Breast epithelium (tissue), 4 donors: Measurements from ENCODE around the gene SH2D2A. TPM values are rescaled to one million over a fixed set of nuclear protein-coding genes. Genes with fewer than 3 reads are reported as not detected.

ENCODE experiments used
- DNase-seq, 2 donors: peaks; one replicate each; pipeline ENCODE4 v3.0.0-alpha.2; 2019; ENCODE audit warnings: low spot score in 2 of 2
- H3K27ac ChIP-seq, 2 donors: fragments of 200-600 bp; sonication (generic) in 1 of 2; one replicate each; pipeline ENCODE4 v1.5.1; 2016 to 2019; ENCODE audit warnings: mild to moderate bottlenecking in 1 of 2
- H3K27me3 ChIP-seq, 2 donors: fragments of 200-600 bp; sonication (generic) in 1 of 2; one replicate each; pipeline versions ENCODE4 v1.5.1 to v1.6.0; 2017 to 2019; ENCODE audit warnings: control low read depth in 1 of 2, mild to moderate bottlenecking in 1 of 2
- H3K36me3 ChIP-seq: fragments of 200-600 bp; one replicate; pipeline ENCODE4 v1.5.1; 2019
- H3K4me1 ChIP-seq, 2 donors: fragments of 200-600 bp; sonication (generic); one replicate each; pipeline ENCODE4 v1.5.1; 2016 to 2019; ENCODE audit warnings: control low read depth in 1 of 2
- H3K4me3 ChIP-seq, 3 donors: fragments of 200-600 bp; sonication (generic); 1 replicate in 2 of 3; 2 replicates in 1 of 3; pipeline ENCODE4 v1.5.1; 2016 to 2019; ENCODE audit warnings: mild to moderate bottlenecking in 3 of 3, moderate library complexity in 2 of 3
- H3K9me3 ChIP-seq, 2 donors: fragments of 200-600 bp; sonication (generic) in 1 of 2; one replicate each; pipeline ENCODE4 v1.5.1; 2016 to 2019; ENCODE audit warnings: control low read depth in 1 of 2
- CTCF ChIP-seq, 3 donors: fragments of 450-650 bp; IDR thresholded peaks; one replicate each; pipeline ENCODE4 v1.5.1; 2016 to 2017; ENCODE audit warnings: antibody characterized with exemption in 3 of 3, mild to moderate bottlenecking in 3 of 3, moderate library complexity in 3 of 3
- POLR2A ChIP-seq: fragments of 450-650 bp; IDR thresholded peaks from one replicate; pipeline ENCODE4 v1.6.1; 2016; ENCODE audit warnings: antibody characterized with exemption, mild to moderate bottlenecking, moderate library complexity
- POLR2AphosphoS5 ChIP-seq, 3 donors: sonication (generic); formaldehyde crosslinking; IDR thresholded peaks; one replicate each; pipeline ENCODE4 v1.6.1; 2017; ENCODE audit warnings: antibody characterized with exemption in 3 of 3
- intact Hi-C: fragments of 100-400 bp; cut with DNase I; formaldehyde crosslinking; loops from one replicate; pipeline ENCODE4 v1.15.1; 2023; ENCODE audit warnings: low total_unique reads
- total RNA-seq, 3 donors: library from RNA; depleted of rRNA; stranded (reverse); fragments of >200 nt; gene quantifications; one replicate each; pipeline ENCODE4 v1.1.0, GENCODE V29; 2016

SH2D2A gene
- total RNA-seq, 3 donors from 2014 or later, result 4.6 to 5.4 TPM; not detected in 1

- Histone ChIP-seq H3K4me1 (no peaks in the 10 kb centered on the region), H3K9me3 (no peaks in the 10 kb centered on the region), H3K27ac (no peak overlapping the region), H3K36me3 (no peaks in the 10 kb centered on the region), H3K27me3 (no peaks in the 10 kb centered on the region), H3K4me3 (no peak overlapping the region)
- intact Hi-C loops, result no loop called here
- no peak for TF ChIP-seq CTCF (IDR thresholded peaks at IDR 0.05)
- no peak for TF ChIP-seq POLR2AphosphoS5 (IDR thresholded peaks at IDR 0.05)
- no peak for TF ChIP-seq POLR2A
- DNase-seq, result no peak
Measured at GRCh38 chr1:156811168-156811567, 5.5 kb downstream of the SH2D2A start.

GRCh38 chr1:156809711-156810366 is 6.8 kb downstream of the SH2D2A start:
- intact Hi-C loops, result no loop called here
- TF ChIP-seq POLR2AphosphoS5 (IDR thresholded peaks at IDR 0.05) (no peak), CTCF (IDR thresholded peaks at IDR 0.05) (no peak), POLR2A (no peak)
- Histone ChIP-seq H3K9me3 (no peaks in the 10 kb centered on the region), H3K27me3 (no peaks in the 10 kb centered on the region), H3K36me3 (no peaks in the 10 kb centered on the region), H3K4me1 (no peaks in the 10 kb centered on the region), H3K27ac (no peak overlapping the region), H3K4me3 (no peak overlapping the region)
- no peak for DNase-seq

- H3K27ac ChIP-seq, result no peak overlapping the region
- H3K4me3 ChIP-seq, result no peak overlapping the region
- no peak for DNase-seq
- H3K27me3 ChIP-seq, result no peaks in the 10 kb centered on the region
- no peaks in the 10 kb centered on the region for H3K4me1 ChIP-seq
- intact Hi-C loops, result no loop called here
- TF ChIP-seq POLR2AphosphoS5 (IDR thresholded peaks at IDR 0.05), result no peak
- TF ChIP-seq POLR2A, result no peak
- TF ChIP-seq CTCF (IDR thresholded peaks at IDR 0.05), result no peak
- no peaks in the 10 kb centered on the region for H3K9me3 ChIP-seq
- H3K36me3 ChIP-seq, result no peaks in the 10 kb centered on the region
Measured at GRCh38 chr1:156809281-156809680, 7.4 kb downstream of the SH2D2A start.

- Histone ChIP-seq H3K27me3 (no peaks in the 10 kb centered on the region), H3K4me3 (no peak overlapping the region), H3K27ac (no peak overlapping the region), H3K36me3 (no peaks in the 10 kb centered on the region), H3K9me3 (no peaks in the 10 kb centered on the region), H3K4me1 (no peaks in the 10 kb centered on the region)
- no peak for DNase-seq
- TF ChIP-seq POLR2A (no peak), POLR2AphosphoS5 (IDR thresholded peaks at IDR 0.05) (no peak), CTCF (IDR thresholded peaks at IDR 0.05) (no peak)
- intact Hi-C loops, result no loop called here
Measured at GRCh38 chr1:156808186-156809030, 8.2 kb downstream of the SH2D2A start.

GRCh38 chr1:156807627-156808026 is 9.0 kb downstream of the SH2D2A start:
- Histone ChIP-seq H3K36me3 (no peaks in the 10 kb centered on the region), H3K27ac (no peak overlapping the region), H3K4me3 (no peak overlapping the region), H3K27me3 (no peaks in the 10 kb centered on the region), H3K4me1 (no peaks in the 10 kb centered on the region), H3K9me3 (no peaks in the 10 kb centered on the region)
- DNase-seq, result no peak
- TF ChIP-seq CTCF (IDR thresholded peaks at IDR 0.05) (no peak), POLR2AphosphoS5 (IDR thresholded peaks at IDR 0.05) (no peak), POLR2A (no peak)
- intact Hi-C loops, result no loop called here
